NCI-H226 (cell line): Measurements from ENCODE around the gene CREG2.

Source experiments
- DNase-seq: peaks from one replicate; pipeline ENCODE4 v3.0.0-alpha.2; 2015

The CREG2 gene

DNA sequence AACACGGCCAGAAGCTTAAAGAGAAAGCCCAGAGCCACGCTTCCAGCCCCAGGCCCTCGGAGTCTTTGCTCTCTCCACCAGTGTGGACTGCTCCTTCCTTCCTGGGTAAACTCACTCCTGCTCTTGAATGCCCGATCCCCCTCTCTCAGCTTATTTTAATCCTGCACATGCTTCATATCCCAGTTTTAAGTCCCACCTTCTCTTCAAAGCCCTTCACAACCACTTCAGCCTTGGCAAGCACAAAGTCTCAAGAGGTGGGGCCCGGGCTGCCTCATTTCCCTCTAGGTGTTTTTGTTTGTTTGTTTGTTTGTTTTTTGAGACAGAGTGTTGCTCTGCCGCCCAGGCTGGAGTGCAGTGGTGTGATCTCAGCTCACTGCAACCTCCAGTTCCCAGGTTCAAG, 21.6 kb upstream of the CREG2 start:
- DNase-seq = no peak

DNA sequence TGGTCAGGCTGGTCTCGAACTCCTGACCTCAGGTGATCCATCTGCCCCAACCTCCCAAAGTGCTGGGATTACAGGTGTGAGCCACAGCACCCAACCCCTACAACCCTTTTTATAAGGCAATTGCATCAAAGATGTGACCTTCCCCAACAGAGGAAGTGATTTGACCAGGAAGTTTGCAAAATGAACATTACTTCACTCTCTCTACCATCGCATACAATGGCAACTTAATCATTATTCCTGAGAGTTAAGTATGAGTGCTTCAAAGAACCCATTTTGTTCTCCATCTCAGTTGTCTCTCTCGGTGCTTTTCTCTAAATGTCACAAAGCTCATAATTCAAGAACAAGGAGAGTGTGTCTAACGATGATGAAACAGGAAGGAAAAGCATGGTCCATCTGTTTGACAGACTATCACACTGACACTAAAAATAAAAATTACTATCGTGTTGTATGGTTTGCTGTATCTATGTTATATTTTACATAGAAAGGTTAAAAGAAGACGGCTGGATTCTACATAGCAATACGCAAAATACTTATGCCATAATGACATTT, 18.1 kb upstream of the CREG2 start:
- no peak for DNase-seq

DNA sequence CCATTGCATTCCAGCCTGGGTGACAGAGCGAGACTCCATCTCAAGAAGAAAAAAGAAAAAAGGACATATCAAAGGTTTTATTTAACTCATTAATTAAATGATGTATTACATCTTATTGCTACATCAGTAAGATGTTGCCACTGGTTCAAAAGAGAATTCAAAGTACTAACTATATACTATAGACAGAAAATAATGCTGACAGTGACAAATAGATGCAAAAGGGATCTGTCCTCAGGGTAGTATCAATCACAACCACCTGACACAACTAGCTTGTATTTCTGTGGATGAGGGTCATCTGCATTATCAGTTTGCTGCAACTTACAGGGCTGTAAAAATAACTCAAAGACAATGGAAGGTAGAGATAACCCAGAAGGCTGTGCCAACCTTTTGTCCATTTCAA, 16.4 kb upstream of the CREG2 start:
- no peak for DNase-seq

- DNase-seq = no peak
These were observed 15.3 kb upstream of the CREG2 start for GRCh38 chr2:101402630-101403029.

GRCh38 chr2:101401906-101402305, 14.6 kb upstream of the CREG2 start:
- no peak for DNase-seq

- DNase-seq = no peak
These were observed 14.0 kb upstream of the CREG2 start for GRCh38 chr2:101401326-101401665.

DNA sequence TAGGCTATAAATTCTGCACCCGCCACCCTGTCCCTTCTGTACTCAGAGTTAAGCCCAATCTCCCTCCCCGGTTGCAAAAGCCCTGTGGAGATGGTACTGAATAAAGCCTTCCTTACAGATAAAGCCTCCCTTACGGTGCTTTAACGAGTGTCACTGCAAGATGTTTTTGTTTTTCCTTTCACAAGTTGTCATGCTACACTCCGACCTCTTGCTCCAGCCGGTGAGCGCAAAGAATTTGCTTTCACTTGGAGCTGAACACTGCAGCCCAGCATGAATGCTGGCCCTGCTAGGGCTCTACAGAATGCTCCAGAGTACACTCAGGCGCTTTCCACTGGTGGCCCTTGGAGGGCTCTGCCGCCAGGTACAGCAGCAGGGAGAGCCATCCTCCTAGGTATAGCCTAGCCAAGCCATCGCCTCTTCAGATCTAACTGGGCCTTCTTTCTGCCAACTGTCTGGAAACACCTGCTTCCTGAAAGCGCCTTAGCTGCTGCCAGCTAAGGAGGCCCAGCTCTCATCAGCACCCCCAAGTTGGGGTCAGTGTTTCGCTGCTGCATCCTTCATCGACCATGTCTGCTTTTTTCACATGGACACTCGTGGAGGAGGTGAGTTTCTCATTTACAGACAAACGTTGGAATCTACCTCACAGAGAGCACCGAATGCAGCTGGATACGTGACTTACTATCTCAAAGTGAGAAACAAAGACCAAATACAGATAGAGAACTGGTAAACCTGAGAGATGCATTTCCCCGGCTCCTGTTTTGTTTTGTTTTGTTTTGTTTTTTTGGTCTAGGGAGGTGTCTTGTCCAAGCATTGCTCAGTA, 13.4 kb upstream of the CREG2 start:
- DNase-seq = no peak

- no peak for DNase-seq
These were observed 12.7 kb upstream of the CREG2 start for GRCh38 chr2:101400048-101400447.

- DNase-seq = no peak
These were observed 11.9 kb upstream of the CREG2 start for GRCh38 chr2:101399021-101399799.

GRCh38 chr2:101398116-101398821, 11.0 kb upstream of the CREG2 start:
- DNase-seq = no peak

- DNase-seq = peak; percentile 66
These were observed 9.0 kb upstream of the CREG2 start for GRCh38 chr2:101396316-101396717.

DNA sequence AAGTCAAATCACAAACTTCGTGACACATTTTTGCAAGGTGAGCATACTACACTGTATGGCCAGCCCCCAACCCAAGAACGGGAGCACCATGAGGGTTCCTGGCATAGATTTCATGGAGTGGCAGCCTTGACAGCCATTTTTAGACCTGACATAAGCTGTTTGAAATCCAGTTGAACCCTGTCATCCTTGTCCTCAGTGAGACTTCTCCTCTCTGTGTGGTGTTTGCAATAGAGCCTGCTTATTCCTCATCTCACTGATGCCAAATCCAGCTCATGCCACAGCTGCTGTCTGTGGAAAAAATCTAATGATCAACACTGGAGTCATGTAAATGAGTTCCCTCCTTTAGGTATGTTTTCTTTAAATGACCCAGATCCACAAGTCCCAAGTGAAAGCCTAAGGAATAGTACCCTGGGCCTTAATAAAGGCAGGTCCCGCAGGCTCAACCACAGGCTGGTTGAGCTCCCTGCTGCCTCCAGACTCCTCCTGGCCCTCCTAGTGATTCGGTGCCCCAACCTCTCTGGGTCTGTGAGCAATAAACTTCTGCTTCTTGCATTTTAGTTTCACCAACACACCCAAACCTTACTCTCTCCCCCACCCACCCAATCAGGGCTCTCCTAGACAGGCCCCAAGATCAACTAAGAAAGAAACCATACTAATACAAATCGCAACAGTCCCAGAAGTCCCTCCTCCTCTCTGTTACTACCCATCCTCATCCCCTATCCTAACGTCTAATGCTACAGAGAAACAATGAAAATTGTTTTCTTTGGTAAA, 8.4 kb upstream of the CREG2 start:
- no peak for DNase-seq

- peak; percentile 63 for DNase-seq
These were observed 929 bp upstream of the CREG2 start for GRCh38 chr2:101388232-101388631.

GRCh38 chr2:101386599-101387150, 628 bp downstream of the CREG2 start:
- no peak for DNase-seq

GRCh38 chr2:101383016-101383541, 4.2 kb downstream of the CREG2 start:
- no peak for DNase-seq

GRCh38 chr2:101382442-101382841, 4.9 kb downstream of the CREG2 start:
- DNase-seq = no peak

DNA sequence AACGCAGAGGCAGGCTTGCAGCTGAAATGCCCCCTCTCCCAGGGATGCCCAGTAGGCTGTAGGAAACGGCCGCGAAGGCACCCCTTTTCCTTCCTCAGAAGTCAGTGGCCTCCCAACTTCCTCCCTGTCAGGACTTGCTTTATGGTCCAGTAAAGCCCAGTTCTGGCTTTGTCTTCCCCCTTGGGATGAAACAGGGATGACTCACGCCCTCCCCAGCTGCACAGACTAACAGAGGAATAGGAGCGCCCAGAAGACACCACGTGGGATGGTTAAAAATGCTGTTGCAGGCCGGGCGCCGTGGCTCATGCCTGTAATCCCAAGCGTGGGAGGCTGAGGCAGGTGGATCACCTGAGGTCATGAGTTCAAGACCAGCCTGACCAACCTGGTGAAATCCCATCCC, 6.9 kb downstream of the CREG2 start:
- peak; percentile 56 for DNase-seq

- no peak for DNase-seq
These were observed 8.2 kb downstream of the CREG2 start for GRCh38 chr2:101379091-101379490.

GRCh38 chr2:101375653-101376052, 11.7 kb downstream of the CREG2 start:
- no peak for DNase-seq

- DNase-seq = no peak
These were observed 12.3 kb downstream of the CREG2 start for GRCh38 chr2:101374821-101375561.

DNA sequence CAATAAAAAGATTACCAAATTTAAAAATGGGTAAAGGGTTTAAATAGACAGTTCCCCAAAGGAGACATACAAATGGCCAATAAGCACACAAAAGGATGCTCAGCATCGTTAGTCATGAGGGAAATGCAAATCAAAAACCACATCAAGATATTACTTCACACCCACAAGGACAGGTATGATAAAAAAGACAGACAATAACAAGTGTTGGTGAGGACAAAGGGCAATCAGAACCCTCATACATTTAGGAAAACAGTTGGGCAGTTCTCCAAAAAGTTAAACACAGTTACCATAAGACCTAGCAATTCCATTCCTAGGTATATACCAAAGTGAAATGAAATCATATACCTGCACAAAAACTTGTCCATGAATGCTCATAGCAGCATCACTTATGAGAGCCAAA, 14.5 kb downstream of the CREG2 start:
- DNase-seq = no peak
